ENCODE data around the gene RIOK1. TPM values are rescaled to one million over a fixed set of nuclear protein-coding genes. Genes with fewer than 3 reads are reported as not detected.

Gene RIOK1
- total and polyA plus RNA-seq, 9 of the 15 experiments (the other 6 are each of a cell fraction or from before 2014, with no cell fraction given) = 24.9 to 101 (median 52.2) TPM

DNA sequence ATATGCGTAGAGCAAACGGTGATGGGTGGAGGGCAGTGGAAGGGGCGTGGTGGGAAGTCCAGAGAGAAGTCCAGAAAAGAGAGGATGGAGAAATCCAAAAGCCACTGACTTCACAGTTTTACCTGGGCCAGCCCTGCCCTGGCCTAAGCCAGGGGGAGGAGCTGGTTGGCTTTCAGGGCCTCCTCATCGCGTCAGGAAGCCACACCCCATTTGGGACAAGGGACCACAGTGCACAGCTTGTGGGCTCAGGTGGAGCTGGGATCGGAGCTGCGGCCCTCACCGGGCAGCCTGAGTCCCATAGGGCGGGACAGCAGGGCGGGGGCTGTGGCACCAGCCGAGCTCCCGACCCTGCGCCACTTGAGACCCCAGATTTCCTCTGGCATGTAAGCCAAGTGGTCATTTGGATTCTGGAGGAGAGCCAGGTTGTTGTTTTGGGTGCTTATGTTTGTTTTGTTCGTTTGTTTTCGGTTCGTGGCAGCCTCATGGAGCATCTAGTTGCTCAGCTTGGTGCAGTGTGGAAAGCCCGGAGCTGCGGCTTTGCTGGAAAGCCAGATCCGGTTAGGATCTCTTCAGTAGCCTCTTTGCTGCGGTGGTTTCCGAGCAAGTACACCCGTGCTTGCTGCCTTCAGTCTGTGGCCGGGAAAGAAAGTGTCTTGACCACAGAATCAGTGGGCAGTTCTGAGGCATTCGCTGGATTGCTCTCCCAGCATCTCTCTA is 42.2 kb downstream of the RIOK1 start (continued):
- TF ChIP-seq CBX8 (IDR thresholded peaks at IDR 0.05; ENCODE audit: borderline replicate concordance, extremely low read depth, low read depth, low read length, poor library complexity, severe bottlenecking) (peak; percentile 45), COPS2 (conservative IDR thresholded peaks at IDR 0.05) (no peak), CBX1 (IDR thresholded peaks at IDR 0.05; ENCODE audit: low read depth) (no peak), TCF7L2 (IDR thresholded peaks at IDR 0.05; ENCODE audit: low read depth, low read length) (no peak)

- H3K79me2 ChIP-seq (ENCODE audit: control insufficient read depth, insufficient read depth, low read length) = no peaks in the 10 kb centered on the region
- H3K36me3 ChIP-seq (ENCODE audit: control insufficient read depth, insufficient read depth, low read length) = no peaks in the 10 kb centered on the region
- peaks cover 0 to 8% of the 10 kb centered on the region in 2 experiments; a peak in 3 of 5 replicates for H3K4me1 ChIP-seq (replicated peaks in 1 of 2; ENCODE audit: control insufficient read depth in 2 of 2, insufficient read depth in 2 of 2, low read length in 2 of 2)
- H3K9me1 ChIP-seq (ENCODE audit: control insufficient read depth, insufficient read depth, low read length) = no peaks in the 10 kb centered on the region
- no peak for FAIRE-seq
- peak overlapping the region; percentile 23; the same call in 1 of the 2 replicates for H3K4me2 ChIP-seq (ENCODE audit: insufficient read depth, low read length)
- peaks cover 2% of the 10 kb centered on the region; the same call in 1 of the 2 replicates for H3K9me3 ChIP-seq (replicated peaks; ENCODE audit: control insufficient read depth, insufficient read depth, low read depth, low read length)
- peaks cover 22 to 49% of the 10 kb centered on the region in 2 experiments; a peak in 4 of 5 replicates for H3K27me3 ChIP-seq (ENCODE audit: control insufficient read depth in 2 of 2, insufficient read depth in 2 of 2, low read length in 2 of 2)
- peak overlapping the region; percentile 63; the same call in 1 of the 2 replicates for H2AFZ ChIP-seq (ENCODE audit: low read depth, low read length)
- intact Hi-C loops (cut with micrococcal nuclease) = no loop called here
- no peak overlapping the region for H3K27ac ChIP-seq (ENCODE audit: extremely low read depth, low read depth, low read length)
- ChIA-PET CTCF (ENCODE audit: low intra/inter-chr PET ratio) (interaction anchor here (0.6 kb wide), 1 partner anchor 8 kb away, joined by 3 read pairs; no protein-coding TSS in a partner anchor), POLR2A (no interaction called here)
- no peak overlapping the region for H3K4me3 ChIP-seq
- ATAC-seq = peak; percentile 21; the same call in 1 of the 3 replicates
- no TSS peak for BruUV-seq (replicated peaks)
- H3K9ac ChIP-seq (ENCODE audit: insufficient read depth in 1 of 2, low read depth in 2 of 2, low read length in 2 of 2) = no peak overlapping the region
- no peak for DNase-seq (ENCODE audit: extremely low read depth in 1 of 4, low spot score in 3 of 4)
- 7% methylated on average over 16 of the region's 16 CpGs for WGBS (ENCODE audit: insufficient coverage, low coverage, missing lambda C conversion rate)
- in situ Hi-C loops (cut with MboI) = no loop called here
- H4K20me1 ChIP-seq (replicated peaks; ENCODE audit: control insufficient read depth, insufficient read depth, low read length) = no peaks in the 10 kb centered on the region
- TF ChIP-seq ZNF561 (CRISPR knock-in tag; conservative IDR thresholded peaks at IDR 0.05) = no peak
- no peak for TF ChIP-seq ZBTB17 (CRISPR knock-in tag; IDR thresholded peaks at IDR 0.05)
- TF ChIP-seq CTBP1 (IDR thresholded peaks at IDR 0.05; ENCODE audit: borderline replicate concordance) = no peak
- no peak for TF ChIP-seq JUN (IDR thresholded peaks at IDR 0.05; ENCODE audit: borderline replicate concordance, low read depth, low read length)
- TF ChIP-seq JUN (CRISPR knock-in tag; IDR thresholded peaks at IDR 0.05; ENCODE audit: borderline replicate concordance) = no peak
- no peak for TF ChIP-seq KLF10 (CRISPR knock-in tag; IDR thresholded peaks at IDR 0.05)
- no peak for TF ChIP-seq NCOA4 (IDR thresholded peaks at IDR 0.05; ENCODE audit: partially characterized antibody)
- TF ChIP-seq CBFA2T3 (IDR thresholded peaks at IDR 0.05) = no peak
- no peak for TF ChIP-seq POLR2H (tag; IDR thresholded peaks at IDR 0.05; ENCODE audit: low read depth)
- TF ChIP-seq ZNF133 (CRISPR knock-in tag; IDR thresholded peaks at IDR 0.05) = no peak
- TF ChIP-seq ZNF274 (IDR thresholded peaks at IDR 0.05; ENCODE audit: borderline replicate concordance, low read depth, low read length) = no peak
- TF ChIP-seq ZNF695 (CRISPR knock-in tag; IDR thresholded peaks at IDR 0.05) = no peak
- TF ChIP-seq PRPF4 (IDR thresholded peaks at IDR 0.05; ENCODE audit: insufficient read depth, low read depth, low read length, poor library complexity, severe bottlenecking) = no peak
- no peak for TF ChIP-seq KDM5B (IDR thresholded peaks at IDR 0.05; ENCODE audit: insufficient replicate concordance, low read depth, low read length)
- TF ChIP-seq, protein P1, sequence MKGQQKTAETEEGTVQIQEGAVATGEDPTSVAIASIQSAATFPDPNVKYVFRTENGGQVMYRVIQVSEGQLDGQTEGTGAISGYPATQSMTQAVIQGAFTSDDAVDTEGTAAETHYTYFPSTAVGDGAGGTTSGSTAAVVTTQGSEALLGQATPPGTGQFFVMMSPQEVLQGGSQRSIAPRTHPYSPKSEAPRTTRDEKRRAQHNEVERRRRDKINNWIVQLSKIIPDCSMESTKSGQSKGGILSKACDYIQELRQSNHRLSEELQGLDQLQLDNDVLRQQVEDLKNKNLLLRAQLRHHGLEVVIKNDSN (CRISPR knock-in tag; IDR thresholded peaks at IDR 0.05) = no peak
- no peak for TF ChIP-seq ZNF707 (CRISPR knock-in tag; conservative IDR thresholded peaks at IDR 0.05)
- no peak for TF ChIP-seq ZNF431 (CRISPR knock-in tag; IDR thresholded peaks at IDR 0.05)
Measured at GRCh38 chr6:7432391-7433120, 42.9 kb downstream of the RIOK1 start.

All from K562 (cell line).